Right lobe of liver (tissue), 6 donors: Measurements from ENCODE around the gene CAPNS1. TPM values are rescaled to one million over a fixed set of nuclear protein-coding genes. Genes with fewer than 3 reads are reported as not detected.

Experiments
- ATAC-seq, 4 donors: fragments of 200-7000 bp; cut with Tn5 transposase; one replicate each; pipeline ENCODE4 v1.9.1; 2020; ENCODE audit warnings: mild to moderate bottlenecking in 4 of 4, moderate library complexity in 4 of 4
- DNase-seq, 3 donors: peaks; one replicate each; pipeline ENCODE4 v3.0.0-alpha.2; 2020
- H3K27ac ChIP-seq, 3 donors: fragments of 200-600 bp; one replicate each; pipeline ENCODE4 v1.8.0; 2022
- H3K27me3 ChIP-seq, 2 donors: fragments of 200-600 bp; one replicate each; pipeline ENCODE4 v1.8.0; 2022
- H3K36me3 ChIP-seq, 4 donors: fragments of 200-600 bp; sonication (generic) in 1 of 4; one replicate each; pipeline versions ENCODE4 v1.5.1 to v1.8.0; 2017 to 2022; ENCODE audit warnings: control low read depth in 1 of 4
- H3K4me1 ChIP-seq, 4 donors: fragments of 200-600 bp; sonication (generic) in 1 of 4; one replicate each; pipeline versions ENCODE4 v1.5.1 to v1.8.0; 2017 to 2022; ENCODE audit warnings: control low read depth in 1 of 4
- H3K4me3 ChIP-seq, 3 donors: fragments of 200-600 bp; one replicate each; pipeline ENCODE4 v1.8.0; 2022
- H3K9me3 ChIP-seq, 4 donors: fragments of 200-600 bp; sonication (generic) in 1 of 4; one replicate each; pipeline versions ENCODE4 v1.5.1 to v1.8.0; 2017 to 2022; ENCODE audit warnings: control low read depth in 1 of 4
- CTCF ChIP-seq, 4 donors: fragments of 200-600 bp in 3 of 4; fragments of 450-650 bp in 1 of 4; IDR thresholded peaks; one replicate each; pipeline versions ENCODE4 v1.5.1 to v1.8.0; 2016 to 2022; ENCODE audit warnings: antibody characterized with exemption in 4 of 4, mild to moderate bottlenecking in 2 of 4
- POLR2A ChIP-seq: fragments of 450-650 bp; IDR thresholded peaks from one replicate; pipeline ENCODE4 v1.6.1; 2017; ENCODE audit warnings: antibody characterized with exemption, mild to moderate bottlenecking
- WGBS: methylation state at CpG from one replicate; pipeline ENCODE4 v1.1.6; 2018; ENCODE audit warnings: low coverage, low lambda C conversion rate; ENCODE audit not compliant: insufficient coverage; ENCODE audit errors: missing lambda C conversion rate; 5-methylcytosine and 5-hydroxymethylcytosine counted together
- intact Hi-C, 2 donors: fragments of 100-400 bp; cut with DNase I; formaldehyde crosslinking; loops; one replicate each; pipeline versions ENCODE4 v1.11.2 to v1.14.1; 2022
- long read RNA-seq: library from polyadenylated mRNA; unstranded; transcript quantifications from one replicate; pipeline ENCODE4 v2.0.0, GENCODE V29; 2019
- total RNA-seq, 6 experiments: library from RNA; depleted of rRNA in 2 of 6; stranded (reverse); fragments of >200 nt in 2 of 6; fragmentation: NEBNext Ultra II Directional in 3 of 6; extraction: Animal tissue kit (Norgen Biotek cat#: 25700) in 3 of 6; gene quantifications; one replicate each; pipeline versions ENCODE4 v1.1.0 to v1.2.4, GENCODE V29; 2016 to 2023
- donor health status: DM: no; HTN: yes; CAD: no.
- donor health status: DM: no; HTN: no; CAD: no.
- donor health status: DM: no; HTN: no; CAD: no.
- donor health status: DM: no; HTN: yes; CAD: no.
- donor health status: DM: no; HTN: yes; CAD: no.

Gene CAPNS1
- total RNA-seq = 100 to 1,000 TPM in 4 of 6 experiments, 10 to 100 TPM in 2; 93.0 to 252 (median 168) TPM
- long read RNA-seq, partial matches to known transcripts = 1 of 4 reads
- long read RNA-seq, other reads (novel, unspliced or antisense) = 3 of 4 reads

- WGBS = 0% methylated on average over 10 of the region's 75 CpGs
- DNase-seq = peak; percentile 99
- intact Hi-C loops = no loop called here
- Histone ChIP-seq H3K4me1 (peaks cover 0 to 23% (median 1%) of the 10 kb centered on the region in 4 donors), H3K27ac (peak within 1 kb of the TSS; percentile 92 to 97 (median 94)), H3K36me3 (peaks cover 0 to 22% (median 16%) of the 10 kb centered on the region in 4 donors), H3K9me3 (no peaks in the 10 kb centered on the region), H3K4me3 (peak within 1 kb of the TSS; percentile 75 to 86 (median 76)), H3K27me3 (no peaks in the 10 kb centered on the region)
- peak; percentile 84 to 93 (median 88) for ATAC-seq
- TF ChIP-seq POLR2A = peak; percentile 97
- TF ChIP-seq CTCF (IDR thresholded peaks at IDR 0.05) = peak in 1 of 4 donors; percentile 13
Observed at GRCh38 chr19:36139473-36140303, at the start of gene CAPNS1. Gene CAPNS1 (plus strand): TSS chr19:36140066. CDS start chr19:36141012, 946 bp downstream.

- Histone ChIP-seq H3K36me3 (no peaks in the 10 kb centered on the region), H3K4me1 (no peaks in the 10 kb centered on the region), H3K9me3 (no peaks in the 10 kb centered on the region), H3K4me3 (no peak overlapping the region), H3K27me3 (no peaks in the 10 kb centered on the region), H3K27ac (no peak overlapping the region)
- WGBS = 45% methylated on average over 4 of the region's 13 CpGs
- intact Hi-C loops = no loop called here
- no peak for ATAC-seq
- peak in 1 of 3 donors; percentile 20 for DNase-seq
- no peak for TF ChIP-seq POLR2A
Observed at GRCh38 chr19:36090910-36091695, 48.8 kb upstream of the CAPNS1 start.

- no peak overlapping the region for H3K4me3 ChIP-seq
- DNase-seq (peak in 1 of 3 donors; percentile 45), ATAC-seq (no peak)
- H3K27me3 ChIP-seq = no peaks in the 10 kb centered on the region
- TF ChIP-seq CTCF (IDR thresholded peaks at IDR 0.05) (no peak), POLR2A (no peak)
- H3K4me1 ChIP-seq = no peaks in the 10 kb centered on the region
- intact Hi-C loops = no loop called here
- 100% methylated on average over 1 of the region's 7 CpGs for WGBS
- no peak overlapping the region for H3K27ac ChIP-seq
- H3K36me3 ChIP-seq = no peaks in the 10 kb centered on the region
- no peaks in the 10 kb centered on the region for H3K9me3 ChIP-seq
Observed at GRCh38 chr19:36092566-36092965, 47.3 kb upstream of the CAPNS1 start.

- Histone ChIP-seq H3K4me1 (no peaks in the 10 kb centered on the region), H3K27me3 (no peaks in the 10 kb centered on the region), H3K27ac (no peak overlapping the region), H3K36me3 (no peaks in the 10 kb centered on the region), H3K4me3 (no peak overlapping the region), H3K9me3 (no peaks in the 10 kb centered on the region)
- ATAC-seq (no peak), DNase-seq (no peak)
- intact Hi-C loops = no loop called here
- 67% methylated on average over 1 of the region's 5 CpGs for WGBS
- TF ChIP-seq CTCF (IDR thresholded peaks at IDR 0.05) = no peak
- TF ChIP-seq POLR2A = no peak
Observed at GRCh38 chr19:36093146-36093662, 46.7 kb upstream of the CAPNS1 start.
